Measurements from ENCODE around the gene SMARCA5. TPM values are rescaled to one million over a fixed set of nuclear protein-coding genes. Genes with fewer than 3 reads are reported as not detected.

The SMARCA5 gene
- total and polyA plus RNA-seq, 3 donors from 2014 or later: 46.2 to 108 (median 82.8) TPM

DNA sequence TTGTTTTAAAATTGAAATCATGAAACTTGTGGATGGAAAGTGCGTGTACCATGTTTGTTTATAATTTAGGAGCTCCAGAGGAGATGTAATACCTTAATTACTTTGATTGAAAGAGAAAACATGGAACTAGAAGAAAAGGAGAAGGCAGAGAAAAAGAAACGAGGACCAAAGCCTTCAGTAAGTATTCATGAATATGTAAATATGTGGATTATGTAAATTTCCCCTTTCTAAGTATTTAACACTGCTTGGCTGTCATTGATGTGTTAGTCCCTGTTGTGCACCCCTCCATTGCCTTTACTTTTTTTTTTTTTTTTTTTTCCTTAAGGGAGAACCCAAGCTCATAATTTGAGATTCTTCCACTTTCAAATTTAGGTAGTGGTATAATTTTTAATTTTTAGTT lies 36.4 kb downstream of the SMARCA5 start:
- TF ChIP-seq CTCF (IDR thresholded peaks at IDR 0.05) (no peak), POLR2A (IDR thresholded peaks at IDR 0.05) (no peak)
- 86 to 90% methylated on average over 2 of the region's 2 CpGs for WGBS, 2 donors
- intact Hi-C loops (cut with DNase I; ENCODE audit: low total_unique reads): no loop called here
- Histone ChIP-seq H3K9me3 (no peaks in the 10 kb centered on the region), H3K27ac (no peak overlapping the region), H3K4me3 (no peak overlapping the region), H3K27me3 (no peaks in the 10 kb centered on the region), H3K4me1 (no peaks in the 10 kb centered on the region), H3K36me3 (ENCODE audit: low read depth, missing control alignments) (no peaks in the 10 kb centered on the region)
- DNase-seq: no peak

GRCh38 chr4:143554728-143555597 lies 41.5 kb downstream of the SMARCA5 start:
- Histone ChIP-seq H3K27me3 (no peaks in the 10 kb centered on the region), H3K9me3 (no peaks in the 10 kb centered on the region), H3K36me3 (ENCODE audit: low read depth, missing control alignments) (no peaks in the 10 kb centered on the region), H3K4me3 (no peak overlapping the region), H3K4me1 (peaks cover 7% of the 10 kb centered on the region), H3K27ac (no peak overlapping the region)
- no peak for TF ChIP-seq POLR2A (IDR thresholded peaks at IDR 0.05)
- TF ChIP-seq CTCF (IDR thresholded peaks at IDR 0.05): no peak
- intact Hi-C loops (cut with DNase I; ENCODE audit: low total_unique reads): no loop called here
- DNase-seq: no peak
- WGBS, 2 donors: 65 to 70% methylated on average over 4 of the region's 4 CpGs

GRCh38 chr4:143555676-143556075 lies 42.2 kb downstream of the SMARCA5 start:
- H3K9me3 ChIP-seq: no peaks in the 10 kb centered on the region
- no peaks in the 10 kb centered on the region for H3K27me3 ChIP-seq
- DNase-seq: no peak
- H3K4me3 ChIP-seq: no peak overlapping the region
- no peaks in the 10 kb centered on the region for H3K36me3 ChIP-seq (ENCODE audit: low read depth, missing control alignments)
- intact Hi-C loops (cut with DNase I; ENCODE audit: low total_unique reads): no loop called here
- H3K4me1 ChIP-seq: peaks cover 7% of the 10 kb centered on the region
- WGBS, 2 donors: 90 to 93% methylated on average over 5 of the region's 5 CpGs
- TF ChIP-seq POLR2A (IDR thresholded peaks at IDR 0.05) (no peak), CTCF (IDR thresholded peaks at IDR 0.05) (no peak)
- no peak overlapping the region for H3K27ac ChIP-seq

DNA sequence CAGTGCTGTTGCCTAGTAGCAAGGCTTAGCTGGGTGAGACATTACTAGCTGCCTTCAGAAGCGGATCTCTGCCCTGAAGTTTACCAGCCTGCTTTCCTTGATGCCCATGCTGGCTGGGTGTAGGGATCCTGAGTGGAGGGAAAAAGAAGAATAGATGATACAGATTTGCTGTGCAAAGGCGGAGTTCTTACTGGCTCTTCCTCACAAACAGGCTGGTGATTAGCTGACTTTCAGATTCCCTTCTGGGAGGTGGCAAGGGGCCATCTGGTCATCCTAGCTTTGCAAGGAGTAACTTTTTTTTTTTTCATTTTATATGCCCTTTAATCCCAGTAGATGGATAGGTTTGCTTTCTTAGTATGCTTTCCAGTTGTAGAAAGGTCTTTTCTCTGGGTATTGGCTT lies 44.8 kb downstream of the SMARCA5 start:
- DNase-seq: no peak
- no peaks in the 10 kb centered on the region for H3K27me3 ChIP-seq
- no peaks in the 10 kb centered on the region for H3K9me3 ChIP-seq
- H3K27ac ChIP-seq: peak overlapping the region in 1 of 2 donors; percentile 23
- intact Hi-C loops (cut with DNase I; ENCODE audit: low total_unique reads): no loop called here
- H3K36me3 ChIP-seq (ENCODE audit: low read depth, missing control alignments): no peaks in the 10 kb centered on the region
- no peak for TF ChIP-seq CTCF (IDR thresholded peaks at IDR 0.05)
- TF ChIP-seq POLR2A (IDR thresholded peaks at IDR 0.05): no peak
- H3K4me1 ChIP-seq: peaks cover 7% of the 10 kb centered on the region
- WGBS, 2 donors: 63 to 86% methylated on average over 2 of the region's 2 CpGs
- H3K4me3 ChIP-seq: no peak overlapping the region
